ENCODE results near the gene PAX7. TPM values are rescaled to one million over a fixed set of nuclear protein-coding genes. Genes with fewer than 3 reads are reported as not detected.

The PAX7 gene
- total and polyA plus RNA-seq, 2 experiments from 2014 or later: 0.03 TPM; not detected in 1

DNA sequence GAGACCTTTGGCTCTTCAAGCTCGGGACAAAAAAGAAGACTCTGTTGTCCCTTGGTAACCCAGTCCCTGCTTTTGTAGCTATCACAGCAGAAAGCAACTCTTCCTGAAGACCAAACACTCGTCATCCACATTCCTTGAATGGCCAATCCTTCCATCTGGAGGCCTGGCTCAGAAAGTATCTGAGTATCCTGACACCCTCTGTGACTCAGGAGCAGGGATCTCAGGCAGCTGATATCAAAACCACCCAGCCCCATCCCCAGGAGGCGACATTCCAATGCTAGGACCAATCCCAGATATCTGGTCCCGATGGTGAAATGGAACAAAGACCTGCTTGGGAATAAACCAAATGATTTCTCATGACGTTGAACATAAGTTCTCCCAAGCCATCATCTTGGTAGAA is 116.3 kb downstream of the PAX7 start (continued):
- TF ChIP-seq, protein P1, sequence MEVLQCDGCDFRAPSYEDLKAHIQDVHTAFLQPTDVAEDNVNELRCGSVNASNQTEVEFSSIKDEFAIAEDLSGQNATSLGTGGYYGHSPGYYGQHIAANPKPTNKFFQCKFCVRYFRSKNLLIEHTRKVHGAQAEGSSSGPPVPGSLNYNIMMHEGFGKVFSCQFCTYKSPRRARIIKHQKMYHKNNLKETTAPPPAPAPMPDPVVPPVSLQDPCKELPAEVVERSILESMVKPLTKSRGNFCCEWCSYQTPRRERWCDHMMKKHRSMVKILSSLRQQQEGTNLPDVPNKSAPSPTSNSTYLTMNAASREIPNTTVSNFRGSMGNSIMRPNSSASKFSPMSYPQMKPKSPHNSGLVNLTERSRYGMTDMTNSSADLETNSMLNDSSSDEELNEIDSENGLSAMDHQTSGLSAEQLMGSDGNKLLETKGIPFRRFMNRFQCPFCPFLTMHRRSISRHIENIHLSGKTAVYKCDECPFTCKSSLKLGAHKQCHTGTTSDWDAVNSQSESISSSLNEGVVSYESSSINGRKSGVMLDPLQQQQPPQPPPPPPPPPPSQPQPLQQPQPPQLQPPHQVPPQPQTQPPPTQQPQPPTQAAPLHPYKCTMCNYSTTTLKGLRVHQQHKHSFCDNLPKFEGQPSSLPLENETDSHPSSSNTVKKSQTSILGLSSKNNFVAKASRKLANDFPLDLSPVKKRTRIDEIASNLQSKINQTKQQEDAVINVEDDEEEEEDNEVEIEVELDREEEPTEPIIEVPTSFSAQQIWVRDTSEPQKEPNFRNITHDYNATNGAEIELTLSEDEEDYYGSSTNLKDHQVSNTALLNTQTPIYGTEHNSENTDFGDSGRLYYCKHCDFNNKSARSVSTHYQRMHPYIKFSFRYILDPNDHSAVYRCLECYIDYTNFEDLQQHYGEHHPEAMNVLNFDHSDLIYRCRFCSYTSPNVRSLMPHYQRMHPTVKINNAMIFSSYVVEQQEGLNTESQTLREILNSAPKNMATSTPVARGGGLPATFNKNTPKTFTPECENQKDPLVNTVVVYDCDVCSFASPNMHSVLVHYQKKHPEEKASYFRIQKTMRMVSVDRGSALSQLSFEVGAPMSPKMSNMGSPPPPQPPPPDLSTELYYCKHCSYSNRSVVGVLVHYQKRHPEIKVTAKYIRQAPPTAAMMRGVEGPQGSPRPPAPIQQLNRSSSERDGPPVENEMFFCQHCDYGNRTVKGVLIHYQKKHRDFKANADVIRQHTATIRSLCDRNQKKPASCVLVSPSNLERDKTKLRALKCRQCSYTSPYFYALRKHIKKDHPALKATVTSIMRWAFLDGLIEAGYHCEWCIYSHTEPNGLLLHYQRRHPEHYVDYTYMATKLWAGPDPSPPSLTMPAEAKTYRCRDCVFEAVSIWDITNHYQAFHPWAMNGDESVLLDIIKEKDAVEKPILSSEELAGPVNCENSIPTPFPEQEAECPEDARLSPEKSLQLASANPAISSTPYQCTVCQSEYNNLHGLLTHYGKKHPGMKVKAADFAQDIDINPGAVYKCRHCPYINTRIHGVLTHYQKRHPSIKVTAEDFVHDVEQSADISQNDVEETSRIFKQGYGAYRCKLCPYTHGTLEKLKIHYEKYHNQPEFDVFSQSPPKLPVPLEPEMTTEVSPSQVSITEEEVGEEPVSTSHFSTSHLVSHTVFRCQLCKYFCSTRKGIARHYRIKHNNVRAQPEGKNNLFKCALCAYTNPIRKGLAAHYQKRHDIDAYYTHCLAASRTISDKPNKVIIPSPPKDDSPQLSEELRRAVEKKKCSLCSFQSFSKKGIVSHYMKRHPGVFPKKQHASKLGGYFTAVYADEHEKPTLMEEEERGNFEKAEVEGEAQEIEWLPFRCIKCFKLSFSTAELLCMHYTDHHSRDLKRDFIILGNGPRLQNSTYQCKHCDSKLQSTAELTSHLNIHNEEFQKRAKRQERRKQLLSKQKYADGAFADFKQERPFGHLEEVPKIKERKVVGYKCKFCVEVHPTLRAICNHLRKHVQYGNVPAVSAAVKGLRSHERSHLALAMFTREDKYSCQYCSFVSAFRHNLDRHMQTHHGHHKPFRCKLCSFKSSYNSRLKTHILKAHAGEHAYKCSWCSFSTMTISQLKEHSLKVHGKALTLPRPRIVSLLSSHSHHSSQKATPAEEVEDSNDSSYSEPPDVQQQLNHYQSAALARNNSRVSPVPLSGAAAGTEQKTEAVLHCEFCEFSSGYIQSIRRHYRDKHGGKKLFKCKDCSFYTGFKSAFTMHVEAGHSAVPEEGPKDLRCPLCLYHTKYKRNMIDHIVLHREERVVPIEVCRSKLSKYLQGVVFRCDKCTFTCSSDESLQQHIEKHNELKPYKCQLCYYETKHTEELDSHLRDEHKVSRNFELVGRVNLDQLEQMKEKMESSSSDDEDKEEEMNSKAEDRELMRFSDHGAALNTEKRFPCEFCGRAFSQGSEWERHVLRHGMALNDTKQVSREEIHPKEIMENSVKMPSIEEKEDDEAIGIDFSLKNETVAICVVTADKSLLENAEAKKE (CRISPR knock-in tag; IDR thresholded peaks at IDR 0.05): no peak
- TF ChIP-seq EZH2phosphoT487 (IDR thresholded peaks at IDR 0.05; ENCODE audit: unreplicated experiment): no peak
- TF ChIP-seq ZNF331 (CRISPR knock-in tag; IDR thresholded peaks at IDR 0.05; ENCODE audit: low read depth): no peak
- TF ChIP-seq JUNB (IDR thresholded peaks at IDR 0.05; ENCODE audit: unreplicated experiment): no peak
- no peak for TF ChIP-seq NANOG (IDR thresholded peaks at IDR 0.05; ENCODE audit: borderline replicate concordance)
- no peak for TF ChIP-seq EZH2 (IDR thresholded peaks at IDR 0.05; ENCODE audit: low read depth, unreplicated experiment)
- TF ChIP-seq ZNF114 (CRISPR knock-in tag; IDR thresholded peaks at IDR 0.05): no peak
- TF ChIP-seq, protein P2, sequence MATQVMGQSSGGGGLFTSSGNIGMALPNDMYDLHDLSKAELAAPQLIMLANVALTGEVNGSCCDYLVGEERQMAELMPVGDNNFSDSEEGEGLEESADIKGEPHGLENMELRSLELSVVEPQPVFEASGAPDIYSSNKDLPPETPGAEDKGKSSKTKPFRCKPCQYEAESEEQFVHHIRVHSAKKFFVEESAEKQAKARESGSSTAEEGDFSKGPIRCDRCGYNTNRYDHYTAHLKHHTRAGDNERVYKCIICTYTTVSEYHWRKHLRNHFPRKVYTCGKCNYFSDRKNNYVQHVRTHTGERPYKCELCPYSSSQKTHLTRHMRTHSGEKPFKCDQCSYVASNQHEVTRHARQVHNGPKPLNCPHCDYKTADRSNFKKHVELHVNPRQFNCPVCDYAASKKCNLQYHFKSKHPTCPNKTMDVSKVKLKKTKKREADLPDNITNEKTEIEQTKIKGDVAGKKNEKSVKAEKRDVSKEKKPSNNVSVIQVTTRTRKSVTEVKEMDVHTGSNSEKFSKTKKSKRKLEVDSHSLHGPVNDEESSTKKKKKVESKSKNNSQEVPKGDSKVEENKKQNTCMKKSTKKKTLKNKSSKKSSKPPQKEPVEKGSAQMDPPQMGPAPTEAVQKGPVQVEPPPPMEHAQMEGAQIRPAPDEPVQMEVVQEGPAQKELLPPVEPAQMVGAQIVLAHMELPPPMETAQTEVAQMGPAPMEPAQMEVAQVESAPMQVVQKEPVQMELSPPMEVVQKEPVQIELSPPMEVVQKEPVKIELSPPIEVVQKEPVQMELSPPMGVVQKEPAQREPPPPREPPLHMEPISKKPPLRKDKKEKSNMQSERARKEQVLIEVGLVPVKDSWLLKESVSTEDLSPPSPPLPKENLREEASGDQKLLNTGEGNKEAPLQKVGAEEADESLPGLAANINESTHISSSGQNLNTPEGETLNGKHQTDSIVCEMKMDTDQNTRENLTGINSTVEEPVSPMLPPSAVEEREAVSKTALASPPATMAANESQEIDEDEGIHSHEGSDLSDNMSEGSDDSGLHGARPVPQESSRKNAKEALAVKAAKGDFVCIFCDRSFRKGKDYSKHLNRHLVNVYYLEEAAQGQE (IDR thresholded peaks at IDR 0.05; ENCODE audit: unreplicated experiment): no peak
- TF ChIP-seq STAT1 (IDR thresholded peaks at IDR 0.05; ENCODE audit: unreplicated experiment): no peak
- TF ChIP-seq CREB1 (CRISPR knock-in tag; IDR thresholded peaks at IDR 0.05; ENCODE audit: low read depth): no peak
- TF ChIP-seq, protein P3, sequence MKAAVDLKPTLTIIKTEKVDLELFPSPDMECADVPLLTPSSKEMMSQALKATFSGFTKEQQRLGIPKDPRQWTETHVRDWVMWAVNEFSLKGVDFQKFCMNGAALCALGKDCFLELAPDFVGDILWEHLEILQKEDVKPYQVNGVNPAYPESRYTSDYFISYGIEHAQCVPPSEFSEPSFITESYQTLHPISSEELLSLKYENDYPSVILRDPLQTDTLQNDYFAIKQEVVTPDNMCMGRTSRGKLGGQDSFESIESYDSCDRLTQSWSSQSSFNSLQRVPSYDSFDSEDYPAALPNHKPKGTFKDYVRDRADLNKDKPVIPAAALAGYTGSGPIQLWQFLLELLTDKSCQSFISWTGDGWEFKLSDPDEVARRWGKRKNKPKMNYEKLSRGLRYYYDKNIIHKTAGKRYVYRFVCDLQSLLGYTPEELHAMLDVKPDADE (IDR thresholded peaks at IDR 0.05): no peak
